SIG-M5 (cell line): ENCODE data around the gene TMEM236.
"Not testable (repeated sequence)": the region's sequence is repeated elsewhere in the genome, so short reads cannot be mapped to it uniquely, and the experiment has no call there.

Experiments
- DNase-seq: peaks from one replicate; lab custom pipeline; 2025; lab: John Stamatoyannopoulos, UW

Gene TMEM236, protein sequence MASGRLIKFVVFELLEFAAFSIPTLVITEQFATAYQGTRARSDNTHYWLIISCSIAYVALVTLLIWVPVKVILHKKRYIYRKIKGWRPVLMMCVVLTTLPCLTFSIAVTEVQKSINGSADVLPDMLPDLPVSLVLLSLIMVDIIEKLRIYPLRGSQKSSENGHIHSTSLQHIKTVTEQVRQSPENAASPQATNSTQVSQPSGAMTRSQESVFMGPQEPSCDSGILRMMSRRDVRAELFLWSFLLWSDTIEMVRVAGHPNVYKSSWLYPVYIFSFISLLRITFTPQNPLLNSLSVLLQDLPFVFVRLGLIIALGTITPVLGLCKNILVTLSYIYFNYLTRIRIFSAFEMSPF

DNA sequence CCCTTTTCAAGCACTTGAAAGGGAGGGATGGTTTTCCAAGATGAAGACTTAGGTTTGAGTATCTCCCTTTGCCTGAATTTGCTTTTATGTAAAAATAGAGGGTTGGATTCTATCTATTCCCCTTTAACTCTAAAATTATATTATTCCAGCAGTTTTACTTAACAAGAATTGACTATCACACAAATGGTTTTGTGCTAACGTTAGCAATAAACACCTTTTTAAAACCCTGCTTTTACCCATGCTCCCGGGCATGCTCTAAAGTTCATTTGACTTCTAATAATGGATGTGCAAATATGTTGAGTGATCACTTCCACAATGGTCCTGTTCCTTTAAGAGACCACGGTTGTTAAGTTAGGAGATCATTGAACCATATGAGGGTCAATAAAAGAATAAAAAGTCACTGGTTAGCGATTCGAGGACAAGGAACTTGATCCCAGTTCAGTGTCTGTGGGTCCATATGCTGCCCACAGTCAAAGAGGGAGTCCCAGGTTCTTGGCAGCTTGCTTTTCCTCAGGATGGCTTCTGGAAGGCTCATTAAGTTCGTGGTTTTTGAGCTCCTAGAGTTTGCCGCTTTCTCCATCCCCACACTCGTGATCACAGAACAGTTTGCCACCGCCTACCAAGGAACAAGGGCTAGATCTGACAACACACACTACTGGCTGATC is at the start of gene TMEM236:
TSS of gene TMEM236 (plus strand) at position 421 of the 665 bp plus-strand sequence. CDS start at position 516, 95 bp downstream.
- no peak for DNase-seq

DNA sequence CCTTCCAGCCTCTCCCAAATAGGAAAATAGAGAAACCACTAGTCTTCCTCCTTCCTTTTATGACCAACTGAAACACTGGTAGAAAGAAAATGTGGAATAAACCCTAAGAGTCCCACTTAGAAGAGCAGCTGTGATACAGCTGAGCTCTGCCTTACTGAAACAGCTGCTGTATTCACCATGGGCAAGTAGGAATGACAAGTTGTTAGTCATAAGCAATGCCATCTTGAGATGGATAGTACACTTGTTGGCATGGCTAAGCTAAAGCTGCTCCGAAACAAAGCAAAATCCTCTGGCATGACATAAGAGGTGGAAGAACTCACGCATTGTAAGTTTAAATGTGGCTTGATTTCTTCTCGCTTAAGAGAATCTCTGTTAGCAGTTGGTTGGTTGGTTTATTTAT is 48.3 kb upstream of the TMEM236 start:
- DNase-seq: no peak

DNA sequence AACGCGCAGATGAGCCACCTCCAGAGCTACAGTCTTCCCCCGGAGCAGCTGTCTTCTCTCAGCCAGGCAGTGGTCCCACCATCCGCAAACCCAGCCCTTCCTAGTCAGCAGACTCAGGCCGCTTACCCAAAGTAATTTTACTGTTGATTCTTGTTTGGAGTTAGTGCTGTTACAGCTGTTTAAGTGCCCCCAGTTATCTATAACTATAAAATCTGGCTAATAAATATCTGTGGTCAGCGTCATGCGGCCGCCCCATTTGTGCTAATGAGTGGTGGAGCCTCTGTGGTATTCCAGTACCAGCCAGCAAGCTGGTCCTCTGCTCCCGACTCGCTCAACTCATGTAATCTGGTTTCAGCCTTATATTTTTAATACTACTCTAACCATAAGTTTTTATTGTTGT is 43.2 kb upstream of the TMEM236 start:
- DNase-seq: no peak

DNA sequence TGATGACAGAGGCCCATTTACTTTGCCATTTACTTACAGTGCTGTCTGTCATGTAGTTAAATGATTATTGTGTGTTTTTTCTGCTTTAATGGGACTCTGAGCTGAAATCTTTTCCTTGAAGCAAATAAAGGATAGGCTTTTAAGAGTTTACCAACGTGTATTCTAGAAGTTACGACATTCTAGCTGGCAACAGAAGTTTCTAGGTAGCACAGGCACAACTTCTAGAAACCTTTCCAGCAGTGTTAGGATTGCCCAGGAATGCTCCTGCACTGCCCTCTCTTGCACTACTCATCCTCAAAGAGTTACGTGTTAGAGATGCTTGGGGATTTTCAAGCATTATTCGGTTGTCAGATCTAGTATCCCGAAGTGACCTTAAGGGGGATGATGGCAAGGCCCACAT is 42.5 kb upstream of the TMEM236 start:
- DNase-seq: no peak

DNA sequence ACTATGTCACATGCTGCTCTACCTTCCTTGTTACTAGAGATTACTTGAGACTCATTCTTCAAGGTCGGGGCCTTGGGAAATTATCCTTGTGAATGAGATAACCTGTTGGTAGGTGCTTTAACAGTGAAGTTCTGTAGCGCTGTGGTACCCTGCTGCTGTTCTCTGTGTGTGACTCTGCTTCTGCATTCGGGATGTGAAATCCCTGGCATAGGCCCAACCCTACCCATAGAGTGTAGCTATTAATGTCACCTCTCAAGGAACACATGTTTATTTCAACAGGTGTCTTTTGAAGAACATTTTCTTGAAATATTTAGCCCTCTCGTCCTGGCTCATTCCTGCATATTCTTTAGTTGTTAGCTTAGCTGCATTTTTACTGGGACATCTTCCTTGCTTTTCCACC is 41.8 kb upstream of the TMEM236 start:
- DNase-seq: no peak

DNA sequence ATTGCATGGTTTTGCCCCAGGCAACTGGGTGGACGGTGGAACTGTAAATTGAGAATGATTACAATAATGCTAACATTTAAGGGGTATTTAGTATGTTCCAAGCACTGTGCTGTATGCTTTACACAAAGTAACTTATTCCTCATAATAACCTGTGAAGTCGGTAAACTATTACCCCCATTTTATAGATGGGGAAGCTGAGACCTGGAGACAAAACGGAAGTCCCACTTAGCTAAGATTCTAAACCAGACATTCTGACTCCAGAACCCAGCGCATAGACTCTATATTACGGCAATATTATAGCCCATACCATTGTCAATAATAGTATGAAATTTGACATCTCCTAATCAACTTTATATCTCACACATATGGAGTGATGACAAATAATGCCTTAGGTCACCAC is 39.9 kb upstream of the TMEM236 start:
- no peak for DNase-seq

DNA sequence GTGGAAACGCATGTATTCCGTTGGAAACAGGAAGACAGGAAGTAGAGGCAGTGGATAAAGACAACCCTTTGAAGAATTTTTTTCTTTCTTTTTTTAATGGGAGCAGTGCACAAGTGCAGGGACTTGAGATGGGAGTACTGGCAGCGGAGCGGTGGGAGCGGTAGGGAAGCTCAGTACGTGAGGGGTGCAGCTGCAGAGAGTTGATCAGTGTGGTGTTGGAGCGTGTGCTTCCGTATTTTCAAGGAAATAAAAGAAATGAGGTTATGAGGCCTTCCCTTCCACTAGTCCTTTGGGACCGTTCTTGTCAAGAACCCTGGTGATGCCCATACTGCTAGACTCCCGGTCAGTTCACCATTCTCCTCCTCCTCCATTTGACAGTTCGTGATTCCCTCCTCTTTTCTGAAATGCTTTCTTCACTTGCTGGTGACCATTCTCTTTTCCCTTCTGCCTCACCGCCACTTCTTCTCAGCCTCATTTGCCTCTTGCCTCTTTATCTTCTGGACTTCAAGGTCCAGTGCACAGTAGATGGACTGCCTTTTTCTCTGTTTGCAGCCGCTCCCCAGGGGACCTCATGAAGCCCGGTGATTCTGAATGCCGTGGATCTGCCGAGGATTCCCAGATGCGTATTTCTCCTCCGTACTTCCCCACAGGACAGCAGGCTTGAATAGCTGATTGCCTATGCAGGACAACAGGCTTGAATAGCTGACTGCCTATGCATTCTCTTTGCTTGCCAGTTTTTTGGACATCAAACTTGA is 39.1 kb upstream of the TMEM236 start:
- DNase-seq: no peak

DNA sequence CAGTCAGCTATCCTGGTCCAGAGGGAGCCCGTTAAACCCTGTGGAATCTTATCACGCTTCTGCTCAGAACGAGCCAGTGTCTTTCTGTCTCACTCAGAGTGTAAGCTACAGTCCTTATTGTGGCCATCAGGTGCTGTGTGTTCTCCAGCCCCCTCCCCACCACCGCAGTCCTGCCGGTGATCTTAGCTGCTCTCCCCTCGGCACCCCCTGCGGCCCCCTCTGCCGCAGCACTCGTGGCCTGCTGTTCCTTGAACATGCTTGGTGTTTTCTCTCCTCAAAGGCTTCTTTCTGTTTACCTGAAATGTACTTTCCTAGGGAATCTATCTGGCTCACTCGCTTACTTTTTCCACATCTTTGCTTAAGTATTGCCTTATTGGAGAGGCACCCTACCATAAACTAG is 38.2 kb upstream of the TMEM236 start:
- no peak for DNase-seq

DNA sequence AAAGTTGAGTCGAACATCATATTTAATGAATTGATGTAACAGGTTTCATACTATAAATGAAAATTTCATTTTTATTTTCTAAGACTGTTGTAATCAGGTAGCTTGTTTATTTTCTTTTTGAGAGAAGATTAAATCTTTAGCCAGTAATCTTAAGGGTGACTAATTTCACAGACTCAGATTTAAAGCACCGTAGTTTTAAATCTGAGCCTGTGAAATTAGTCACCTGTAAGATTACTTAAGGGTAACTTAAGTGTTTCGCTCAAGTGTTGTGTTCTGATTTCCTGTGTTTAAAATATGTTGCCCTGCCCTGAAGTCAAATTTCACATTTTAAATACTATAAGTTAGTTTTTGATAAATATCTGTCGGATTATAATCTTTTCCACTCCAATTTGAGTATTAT is 35.8 kb upstream of the TMEM236 start:
- DNase-seq: no peak

DNA sequence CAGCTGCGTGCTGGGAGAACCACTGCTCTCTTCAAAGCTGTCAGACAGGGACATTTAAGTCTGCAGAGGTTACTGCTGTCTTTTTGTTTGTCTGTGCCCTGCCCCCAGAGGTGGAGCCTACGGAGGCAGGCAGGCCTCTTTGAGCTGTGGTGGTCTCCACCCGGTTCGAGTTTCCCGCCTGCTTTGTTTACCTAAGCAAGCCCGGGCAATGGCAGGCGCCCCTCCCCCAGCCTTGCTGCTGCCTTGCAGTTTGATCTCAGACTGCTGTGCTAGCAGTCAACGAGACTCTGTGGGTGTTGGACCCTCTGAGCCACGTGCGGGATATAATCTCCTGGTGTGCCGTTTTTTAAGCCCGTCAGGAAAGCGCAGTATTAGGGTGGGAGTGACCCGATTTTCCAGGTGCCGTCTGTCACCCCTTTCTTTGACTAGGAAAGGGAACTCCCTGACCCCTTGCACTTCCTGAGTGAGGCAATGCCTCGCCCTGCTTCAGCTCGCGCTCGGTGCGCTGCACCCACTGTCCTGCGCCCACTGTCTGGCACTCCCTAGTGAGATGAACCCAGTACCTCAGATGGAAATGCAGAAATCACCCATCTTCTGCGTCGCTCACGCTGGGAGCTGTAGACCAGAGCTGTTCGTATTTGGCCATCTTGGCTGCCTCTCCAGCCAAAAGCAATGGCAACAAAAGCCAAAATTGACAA is 29.5 kb upstream of the TMEM236 start:
- DNase-seq: not testable (repeated sequence)

DNA sequence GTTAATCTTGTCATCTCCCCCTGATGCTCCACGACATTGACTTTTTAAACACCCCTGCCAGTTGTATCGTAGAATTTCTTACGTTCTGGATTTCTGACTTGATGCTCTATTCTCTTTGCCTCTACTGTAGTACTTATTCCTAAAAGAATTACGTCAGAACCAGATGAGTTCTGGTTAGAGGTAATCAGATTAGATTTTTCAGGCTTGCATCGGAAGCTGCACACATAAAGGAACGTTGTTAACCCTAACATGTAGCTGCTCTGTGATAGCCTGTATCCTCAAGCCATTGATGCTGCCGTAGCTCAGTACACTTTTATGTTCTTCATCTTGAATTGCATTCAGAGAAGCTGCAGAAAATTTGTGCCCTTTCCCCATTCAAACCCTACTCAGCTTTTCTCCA is 26.3 kb upstream of the TMEM236 start:
- DNase-seq: no peak

DNA sequence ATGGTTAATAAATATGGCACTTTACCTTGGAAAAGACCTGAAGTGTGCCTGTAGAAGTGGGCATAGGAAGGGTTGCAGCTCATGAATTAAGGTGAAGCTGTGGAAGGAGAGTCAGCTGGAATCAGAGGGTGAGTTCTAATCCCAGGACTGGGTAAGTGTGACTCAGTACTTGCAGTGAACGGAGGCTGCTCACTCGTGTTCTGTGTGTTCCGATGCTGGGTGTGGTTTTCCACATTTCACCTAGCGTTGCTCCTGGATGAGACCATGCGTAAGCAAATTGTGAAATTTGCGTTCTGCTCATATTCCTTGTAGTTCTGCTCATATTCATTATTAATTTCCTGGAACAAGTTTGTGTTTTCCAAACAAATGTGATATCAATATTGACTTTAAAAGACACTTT is 22.4 kb upstream of the TMEM236 start:
- DNase-seq: no peak

DNA sequence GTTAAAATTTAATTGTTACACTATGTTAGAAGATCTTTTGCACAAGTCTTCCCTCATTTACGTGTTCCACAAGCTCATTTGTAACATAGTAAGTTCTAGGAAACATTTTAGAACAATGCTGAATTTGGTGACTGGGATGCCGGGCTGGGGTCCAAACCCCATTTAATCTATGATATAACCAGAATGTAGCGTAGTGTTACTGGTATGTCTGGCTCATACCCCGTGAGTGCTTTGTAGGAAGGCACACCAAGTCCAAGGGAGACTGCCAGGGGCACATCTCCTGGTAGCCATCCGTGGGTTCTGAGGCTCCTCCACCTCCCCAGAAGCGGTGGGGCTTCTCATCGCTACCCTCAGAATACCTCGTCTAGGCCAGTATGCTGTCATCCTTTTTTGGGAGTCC is 21.3 kb upstream of the TMEM236 start:
- no peak for DNase-seq

DNA sequence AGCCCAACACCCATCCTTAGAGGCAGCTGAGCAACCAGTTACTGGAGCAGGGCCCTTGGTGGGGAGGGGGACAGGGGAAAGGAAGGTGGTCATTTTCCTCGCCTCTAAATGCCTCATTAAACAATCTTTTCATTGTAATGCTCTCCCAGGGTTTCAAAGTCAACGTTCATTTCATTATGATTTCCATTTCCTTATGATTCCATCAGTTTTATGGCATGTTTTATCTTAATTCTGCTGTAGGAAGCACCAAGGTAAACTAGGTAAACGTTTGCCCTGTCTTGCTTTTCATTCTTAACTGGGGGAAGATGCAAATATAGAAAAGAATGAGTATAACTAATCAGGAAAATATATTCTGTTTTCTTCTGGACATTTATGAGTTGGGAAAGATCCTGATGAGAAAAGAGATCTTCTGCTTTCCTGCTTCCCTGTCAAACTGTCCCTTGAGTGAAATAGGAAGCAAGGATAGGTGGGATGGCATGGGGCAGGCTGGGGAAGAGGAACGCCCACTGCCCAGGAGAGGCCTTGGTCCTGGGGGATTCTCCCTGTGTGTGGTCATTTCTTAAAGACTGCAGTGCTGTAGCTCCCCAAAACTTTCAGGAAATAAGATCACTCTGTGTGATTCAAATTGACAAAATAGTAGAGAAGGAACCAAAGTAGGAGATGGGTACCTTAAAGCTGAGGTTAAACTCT is 20.5 kb upstream of the TMEM236 start:
- no peak for DNase-seq

DNA sequence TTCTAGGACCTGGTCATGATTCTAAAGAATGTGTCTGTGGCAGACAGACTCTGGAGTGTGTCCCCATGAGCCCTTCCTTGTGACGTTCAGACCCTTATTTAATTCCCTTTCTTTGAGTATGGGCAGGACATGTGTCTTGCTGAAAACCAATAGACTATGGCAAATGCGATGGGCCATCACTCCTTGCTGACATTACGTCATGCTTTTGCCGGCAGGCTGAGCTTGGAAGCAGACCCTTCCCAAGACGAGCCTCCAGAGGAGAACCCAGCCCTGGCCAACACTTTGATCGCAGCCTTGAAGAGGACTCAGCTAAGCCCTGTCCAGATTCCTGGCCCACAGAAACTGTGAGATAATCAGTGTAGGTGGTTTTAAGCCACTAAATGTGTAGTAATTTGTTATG is 18.4 kb upstream of the TMEM236 start:
- no peak for DNase-seq

DNA sequence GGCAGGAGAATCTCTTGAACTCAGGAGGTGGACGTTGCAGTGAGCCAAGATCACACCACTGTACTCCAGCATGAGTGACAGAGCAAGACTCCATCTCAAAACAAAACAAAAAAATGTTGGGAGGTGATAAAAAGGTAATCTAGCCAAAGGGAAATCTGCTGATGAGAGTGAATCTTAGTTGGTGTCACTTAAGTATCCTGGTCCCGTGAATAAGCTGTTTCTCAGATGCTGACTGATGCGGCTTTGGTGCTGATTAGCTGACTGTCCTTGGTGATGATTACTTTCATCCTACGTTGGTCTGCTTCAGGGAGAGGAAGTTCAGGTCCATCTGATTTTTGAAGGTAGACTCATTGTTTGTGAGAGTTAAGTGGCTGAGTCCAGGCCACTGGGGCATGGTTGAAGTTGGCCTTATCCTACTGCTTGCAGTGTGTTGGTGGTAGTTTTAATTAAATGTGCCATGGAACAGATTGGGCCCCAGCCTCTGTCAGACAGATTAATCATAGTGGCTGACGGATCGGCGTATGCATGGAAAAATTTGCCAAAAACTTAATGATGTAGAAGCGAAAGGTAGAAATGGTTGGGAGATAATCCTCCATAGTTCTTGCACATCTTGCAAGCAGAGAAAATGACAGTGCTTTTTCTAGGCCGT is 17.4 kb upstream of the TMEM236 start:
- no peak for DNase-seq

DNA sequence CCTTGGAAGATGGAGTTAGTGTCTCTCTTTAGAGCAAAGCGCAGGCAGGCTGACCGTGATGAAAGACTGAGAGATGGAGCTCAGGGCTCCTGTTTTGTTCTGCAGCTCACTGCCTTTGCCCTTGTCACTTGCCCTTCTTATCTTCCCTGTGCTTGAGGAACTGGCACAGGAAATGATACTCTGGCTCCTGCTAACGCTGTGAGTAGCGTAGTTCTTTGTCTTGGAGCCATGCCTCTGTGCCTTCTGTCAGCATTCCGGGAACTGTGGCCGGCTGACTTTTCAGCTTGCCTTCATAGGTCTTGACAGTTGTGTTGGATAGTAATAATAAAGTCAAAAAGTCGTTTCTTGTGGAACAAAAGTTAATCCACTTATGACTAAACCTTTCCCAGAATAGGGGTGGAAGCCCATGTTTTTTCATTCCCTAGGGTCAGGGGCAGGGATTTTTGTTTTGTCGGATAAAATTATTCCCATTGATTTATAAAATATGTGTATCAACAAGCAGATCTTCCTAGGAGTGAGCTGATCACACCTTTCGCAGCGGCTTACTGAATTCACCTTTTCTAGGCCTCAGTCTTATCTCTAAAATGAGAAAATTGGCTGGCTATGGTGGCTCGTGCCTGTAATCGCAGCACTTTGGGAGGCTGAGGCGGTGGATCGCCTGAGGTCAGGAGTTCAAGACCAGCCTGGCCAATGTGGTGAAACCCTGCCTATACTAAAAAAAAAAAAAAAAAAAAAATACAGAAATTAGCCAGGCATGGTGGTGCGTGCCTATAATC is 16.6 kb upstream of the TMEM236 start:
- no peak for DNase-seq

DNA sequence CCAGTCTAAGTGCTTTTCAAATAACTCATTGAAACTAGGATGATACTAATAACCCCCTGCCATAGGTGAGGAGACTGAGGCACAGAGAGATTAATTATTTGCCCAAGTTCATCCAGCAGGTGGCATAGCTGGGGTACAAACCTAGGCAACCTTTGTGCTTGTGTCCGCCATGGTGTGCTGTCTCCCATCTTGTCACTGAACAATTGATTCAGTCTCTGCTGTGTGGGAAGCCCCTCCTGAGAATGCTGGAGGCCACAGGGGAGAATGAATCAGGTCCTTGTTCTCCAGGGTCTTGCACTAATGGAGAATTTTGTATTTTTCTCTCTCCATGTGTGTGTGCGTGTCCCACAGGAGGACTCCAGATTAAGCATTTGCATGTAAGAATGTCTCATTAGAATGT is 15.8 kb upstream of the TMEM236 start:
- no peak for DNase-seq

DNA sequence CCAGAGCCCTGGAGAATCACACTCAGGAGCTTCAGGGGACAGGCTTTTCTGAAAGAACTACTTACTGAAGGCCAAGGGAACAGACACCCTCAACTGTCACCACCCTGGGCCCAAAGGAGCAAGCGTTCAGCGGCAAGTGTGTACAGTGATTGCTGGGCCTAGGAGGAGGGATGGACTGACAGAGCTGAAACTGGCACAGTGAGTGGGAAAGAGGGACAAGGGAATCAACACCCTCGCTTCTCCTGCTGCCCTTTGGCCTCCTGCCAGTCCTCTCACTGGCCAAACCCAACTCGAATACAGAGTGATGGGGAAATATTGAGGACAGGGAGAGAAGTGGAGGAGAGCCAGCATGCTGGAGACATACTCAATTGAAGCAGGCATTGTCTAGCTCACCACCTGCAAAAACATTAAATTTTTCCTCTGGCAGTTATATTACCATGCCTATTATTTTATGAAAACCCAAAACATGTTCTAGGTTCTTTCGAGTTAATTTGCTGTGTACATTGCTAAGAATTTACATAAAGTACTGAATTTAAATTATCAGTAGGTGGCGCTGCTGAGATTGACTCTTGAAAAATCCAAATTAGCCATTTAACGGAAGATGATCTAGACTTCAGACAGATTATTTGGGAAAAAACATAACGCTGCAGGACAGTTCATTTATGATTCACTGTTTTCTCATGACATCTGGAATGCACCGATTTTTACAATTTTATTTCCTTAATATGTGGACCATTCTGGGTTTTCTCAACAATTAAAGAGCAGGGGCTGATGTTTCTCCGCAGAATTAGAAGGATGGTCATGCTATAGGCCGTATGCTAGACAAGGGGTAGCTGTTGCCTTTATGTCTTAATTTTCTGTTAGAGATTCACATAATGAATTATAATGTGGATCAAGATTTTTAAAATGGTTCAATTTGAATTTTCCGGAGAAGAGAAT is 14.7 kb upstream of the TMEM236 start:
- no peak for DNase-seq
